ENCODE measurements around the gene CDH26. TPM values are rescaled to one million over a fixed set of nuclear protein-coding genes. Genes with fewer than 3 reads are reported as not detected.
A peak's percentile ranks its signal among the peaks of the same experiment; 100 is the strongest.

CDH26 gene
- polyA plus RNA-seq, 4 donors: 0.72 to 1.6 (median 1.1) TPM

GRCh38 chr20:60046011-60046413 is 87.8 kb downstream of the CDH26 start:
- DNase-seq (no peak), FAIRE-seq (no peak)
- Histone ChIP-seq H3K27me3 (ENCODE audit: control insufficient read depth in 3 of 3, insufficient read depth in 3 of 3, low read length in 3 of 3) (peaks cover 0 to 8% (median 0%) of the 10 kb centered on the region in 3 donors), H3K9me3 (ENCODE audit: control insufficient read depth in 2 of 2, insufficient read depth in 1 of 2, low read depth in 1 of 2, low read length in 1 of 2) (no peaks in the 10 kb centered on the region), H3K27ac (ENCODE audit: low read depth in 1 of 3, low read length in 2 of 3) (no peak overlapping the region), H3K36me3 (ENCODE audit: control insufficient read depth in 3 of 3, insufficient read depth in 2 of 3, low read depth in 1 of 3, low read length in 3 of 3) (no peaks in the 10 kb centered on the region), H3K4me1 (ENCODE audit: control insufficient read depth in 3 of 3, insufficient read depth in 2 of 3, low read depth in 1 of 3, low read length in 2 of 3) (no peaks in the 10 kb centered on the region), H3K4me3 (ENCODE audit: low read depth in 1 of 3, low read length in 3 of 3) (no peak overlapping the region)
- 20 to 27% (median 26%) methylated on average over 4 of the region's 4 CpGs for WGBS, 3 donors

- peaks cover 0 to 8% (median 0%) of the 10 kb centered on the region in 3 donors for H3K27me3 ChIP-seq (ENCODE audit: control insufficient read depth in 3 of 3, insufficient read depth in 3 of 3, low read length in 3 of 3)
- FAIRE-seq: no peak
- no peak for DNase-seq
- WGBS, 3 donors: 85 to 97% (median 92%) methylated on average over 2 of the region's 2 CpGs
- H3K4me3 ChIP-seq (ENCODE audit: low read depth in 1 of 3, low read length in 3 of 3): no peak overlapping the region
- H3K36me3 ChIP-seq (ENCODE audit: control insufficient read depth in 3 of 3, insufficient read depth in 2 of 3, low read depth in 1 of 3, low read length in 3 of 3): no peaks in the 10 kb centered on the region
- no peaks in the 10 kb centered on the region for H3K4me1 ChIP-seq (ENCODE audit: control insufficient read depth in 3 of 3, insufficient read depth in 2 of 3, low read depth in 1 of 3, low read length in 2 of 3)
- peak overlapping the region in 1 of 3 donors; percentile 5 for H3K27ac ChIP-seq (ENCODE audit: low read depth in 1 of 3, low read length in 2 of 3)
- H3K9me3 ChIP-seq (ENCODE audit: control insufficient read depth in 2 of 2, insufficient read depth in 1 of 2, low read depth in 1 of 2, low read length in 1 of 2): no peaks in the 10 kb centered on the region
These were observed 88.2 kb downstream of the CDH26 start for GRCh38 chr20:60046436-60046835.

- DNase-seq (no peak), FAIRE-seq (no peak)
- no peak overlapping the region for H3K4me3 ChIP-seq (ENCODE audit: low read depth in 1 of 3, low read length in 3 of 3)
- 84 to 89% (median 88%) methylated on average over 8 of the region's 8 CpGs for WGBS, 3 donors
- H3K4me1 ChIP-seq (ENCODE audit: control insufficient read depth in 3 of 3, insufficient read depth in 2 of 3, low read depth in 1 of 3, low read length in 2 of 3): no peaks in the 10 kb centered on the region
- H3K9me3 ChIP-seq (ENCODE audit: control insufficient read depth in 2 of 2, insufficient read depth in 1 of 2, low read depth in 1 of 2, low read length in 1 of 2): no peaks in the 10 kb centered on the region
- no peak overlapping the region for H3K27ac ChIP-seq (ENCODE audit: low read depth in 1 of 3, low read length in 2 of 3)
- peaks cover 0 to 10% (median 0%) of the 10 kb centered on the region in 3 donors for H3K27me3 ChIP-seq (ENCODE audit: control insufficient read depth in 3 of 3, insufficient read depth in 3 of 3, low read length in 3 of 3)
- H3K36me3 ChIP-seq (ENCODE audit: control insufficient read depth in 3 of 3, insufficient read depth in 2 of 3, low read depth in 1 of 3, low read length in 3 of 3): no peaks in the 10 kb centered on the region
These were observed 88.6 kb downstream of the CDH26 start for GRCh38 chr20:60046860-60047259.

GRCh38 chr20:60048634-60049521 is 90.7 kb downstream of the CDH26 start:
- no peaks in the 10 kb centered on the region for H3K9me3 ChIP-seq (ENCODE audit: control insufficient read depth in 2 of 2, insufficient read depth in 1 of 2, low read depth in 1 of 2, low read length in 1 of 2)
- peaks cover 0 to 10% (median 2%) of the 10 kb centered on the region in 3 donors for H3K27me3 ChIP-seq (ENCODE audit: control insufficient read depth in 3 of 3, insufficient read depth in 3 of 3, low read length in 3 of 3)
- DNase-seq (no peak), FAIRE-seq (no peak)
- no peaks in the 10 kb centered on the region for H3K4me1 ChIP-seq (ENCODE audit: control insufficient read depth in 3 of 3, insufficient read depth in 2 of 3, low read depth in 1 of 3, low read length in 2 of 3)
- 81 to 86% (median 83%) methylated on average over 11 of the region's 11 CpGs for WGBS, 3 donors
- no peaks in the 10 kb centered on the region for H3K36me3 ChIP-seq (ENCODE audit: control insufficient read depth in 3 of 3, insufficient read depth in 2 of 3, low read depth in 1 of 3, low read length in 3 of 3)
- no peak overlapping the region for H3K4me3 ChIP-seq (ENCODE audit: low read depth in 1 of 3, low read length in 3 of 3)
- no peak overlapping the region for H3K27ac ChIP-seq (ENCODE audit: low read depth in 1 of 3, low read length in 2 of 3)

GRCh38 chr20:60049601-60050000 is 91.4 kb downstream of the CDH26 start:
- Histone ChIP-seq H3K27ac (ENCODE audit: low read depth in 1 of 3, low read length in 2 of 3) (no peak overlapping the region), H3K4me3 (ENCODE audit: low read depth in 1 of 3, low read length in 3 of 3) (no peak overlapping the region), H3K4me1 (ENCODE audit: control insufficient read depth in 3 of 3, insufficient read depth in 2 of 3, low read depth in 1 of 3, low read length in 2 of 3) (no peaks in the 10 kb centered on the region), H3K36me3 (ENCODE audit: control insufficient read depth in 3 of 3, insufficient read depth in 2 of 3, low read depth in 1 of 3, low read length in 3 of 3) (no peaks in the 10 kb centered on the region), H3K27me3 (ENCODE audit: control insufficient read depth in 3 of 3, insufficient read depth in 3 of 3, low read length in 3 of 3) (peaks cover 0 to 10% (median 2%) of the 10 kb centered on the region in 3 donors), H3K9me3 (ENCODE audit: control insufficient read depth in 2 of 2, insufficient read depth in 1 of 2, low read depth in 1 of 2, low read length in 1 of 2) (no peaks in the 10 kb centered on the region)
- 80 to 86% (median 85%) methylated on average over 5 of the region's 5 CpGs for WGBS, 3 donors
- FAIRE-seq (no peak), DNase-seq (no peak)

- Histone ChIP-seq H3K36me3 (ENCODE audit: control insufficient read depth in 3 of 3, insufficient read depth in 2 of 3, low read depth in 1 of 3, low read length in 3 of 3) (no peaks in the 10 kb centered on the region), H3K27ac (ENCODE audit: low read depth in 1 of 3, low read length in 2 of 3) (no peak overlapping the region), H3K9me3 (ENCODE audit: control insufficient read depth in 2 of 2, insufficient read depth in 1 of 2, low read depth in 1 of 2, low read length in 1 of 2) (no peaks in the 10 kb centered on the region), H3K27me3 (ENCODE audit: control insufficient read depth in 3 of 3, insufficient read depth in 3 of 3, low read length in 3 of 3) (peaks cover 0 to 10% (median 2%) of the 10 kb centered on the region in 3 donors), H3K4me3 (ENCODE audit: low read depth in 1 of 3, low read length in 3 of 3) (no peak overlapping the region), H3K4me1 (ENCODE audit: control insufficient read depth in 3 of 3, insufficient read depth in 2 of 3, low read depth in 1 of 3, low read length in 2 of 3) (no peaks in the 10 kb centered on the region)
- FAIRE-seq (no peak), DNase-seq (peak; percentile 40 to 51)
- 58 to 76% (median 66%) methylated on average over 13 of the region's 13 CpGs for WGBS, 3 donors
These were observed 92.1 kb downstream of the CDH26 start for GRCh38 chr20:60050193-60050947.

GRCh38 chr20:60051911-60052310 is 93.7 kb downstream of the CDH26 start:
- Histone ChIP-seq H3K4me1 (ENCODE audit: control insufficient read depth in 3 of 3, insufficient read depth in 2 of 3, low read depth in 1 of 3, low read length in 2 of 3) (no peaks in the 10 kb centered on the region), H3K4me3 (ENCODE audit: low read depth in 1 of 3, low read length in 3 of 3) (no peak overlapping the region), H3K27ac (ENCODE audit: low read depth in 1 of 3, low read length in 2 of 3) (no peak overlapping the region), H3K36me3 (ENCODE audit: control insufficient read depth in 3 of 3, insufficient read depth in 2 of 3, low read depth in 1 of 3, low read length in 3 of 3) (no peaks in the 10 kb centered on the region), H3K27me3 (ENCODE audit: control insufficient read depth in 3 of 3, insufficient read depth in 3 of 3, low read length in 3 of 3) (peaks cover 0 to 10% (median 2%) of the 10 kb centered on the region in 3 donors), H3K9me3 (ENCODE audit: control insufficient read depth in 2 of 2, insufficient read depth in 1 of 2, low read depth in 1 of 2, low read length in 1 of 2) (no peaks in the 10 kb centered on the region)
- FAIRE-seq (no peak), DNase-seq (no peak)
- 52 to 68% (median 59%) methylated on average over 3 of the region's 3 CpGs for WGBS, 3 donors

- Histone ChIP-seq H3K9me3 (ENCODE audit: control insufficient read depth in 2 of 2, insufficient read depth in 1 of 2, low read depth in 1 of 2, low read length in 1 of 2) (no peaks in the 10 kb centered on the region), H3K27me3 (ENCODE audit: control insufficient read depth in 3 of 3, insufficient read depth in 3 of 3, low read length in 3 of 3) (peaks cover 0 to 10% (median 2%) of the 10 kb centered on the region in 3 donors), H3K4me3 (ENCODE audit: low read depth in 1 of 3, low read length in 3 of 3) (no peak overlapping the region), H3K4me1 (ENCODE audit: control insufficient read depth in 3 of 3, insufficient read depth in 2 of 3, low read depth in 1 of 3, low read length in 2 of 3) (no peaks in the 10 kb centered on the region), H3K36me3 (ENCODE audit: control insufficient read depth in 3 of 3, insufficient read depth in 2 of 3, low read depth in 1 of 3, low read length in 3 of 3) (no peaks in the 10 kb centered on the region), H3K27ac (ENCODE audit: low read depth in 1 of 3, low read length in 2 of 3) (no peak overlapping the region)
- WGBS, 3 donors: 42 to 74% (median 45%) methylated on average over 3 of the region's 3 CpGs
- DNase-seq: no peak
- no peak for FAIRE-seq
These were observed 94.1 kb downstream of the CDH26 start for GRCh38 chr20:60052322-60052721.
